K562 (cell line): ENCODE measurements around the gene ZCCHC3. TPM values are rescaled to one million over a fixed set of nuclear protein-coding genes. Genes with fewer than 3 reads are reported as not detected.

ENCODE experiments used
- DNMT1 ChIP-seq: fragments of 450-650 bp; IDR thresholded peaks from 2 replicates; pipeline ENCODE4 v1.6.1; 2016; ENCODE audit warnings: antibody characterized with exemption, mild to moderate bottlenecking
- HES1 ChIP-seq: fragments of 450-650 bp; IDR thresholded peaks from 2 replicates; pipeline ENCODE4 v1.6.1; 2016; ENCODE audit warnings: low read depth, mild to moderate bottlenecking, moderate library complexity
- KLF1 ChIP-seq: fragments of 450-650 bp; IDR thresholded peaks from 2 replicates; pipeline ENCODE4 v1.6.1; 2016; ENCODE audit warnings: missing genetic modification characterization, missing compliant biosample characterization
- MGA ChIP-seq: fragments of 450-650 bp; IDR thresholded peaks from 2 replicates; pipeline ENCODE4 v1.6.1; 2016; ENCODE audit warnings: mild to moderate bottlenecking, moderate library complexity
- SAFB ChIP-seq: fragments of 200-400 bp; formaldehyde crosslinking; IDR thresholded peaks from 2 replicates; pipeline ENCODE4 v1.6.1; 2017; ENCODE audit warnings: low read depth, low read length, borderline replicate concordance
- TFAP4 ChIP-seq: sonication (generic); formaldehyde crosslinking; IDR thresholded peaks from 2 replicates; pipeline ENCODE4 v1.8.0; 2022; ENCODE audit warnings: missing genetic modification reagents, mild to moderate bottlenecking, moderate library complexity, borderline replicate concordance
- ZNF639 ChIP-seq, 2 experiments: fragments of 200-800 bp in 1 of 2; sonication (Bioruptor generic) in 1 of 2; sonication (generic) in 1 of 2; formaldehyde crosslinking in 1 of 2; IDR thresholded peaks in 1 of 2; conservative IDR thresholded peaks in 1 of 2; 2 replicates each; pipeline versions ENCODE4 v1.5.0 to v1.6.1; 2016 to 2020; ENCODE audit warnings: missing compliant biosample characterization in 1 of 2, missing genetic modification characterization in 1 of 2, missing genetic modification reagents in 1 of 2
- polyA plus RNA-seq, 8 experiments: library from polyadenylated mRNA; depleted of rRNA in 4 of 8; stranded (reverse) in 5 of 8; unstranded in 3 of 8; fragments of >200 nt; fragmentation: Nextera tagmentation in 2 of 8; fragmentation: Illumina TruSeq in 1 of 8; extraction: Ambion mirVana in 2 of 8; extraction: Trizol in 1 of 8; gene quantifications; 2 replicates each; pipeline versions ENCODE4 v1.2.1 to v1.2.3, GENCODE V29; 2011 to 2014; ENCODE audit warnings: inconsistent platforms in 1 of 8, missing spikeins in 1 of 8
- total RNA-seq, 7 experiments: library from RNA; depleted of rRNA in 6 of 7; stranded (reverse); fragments of >200 nt in 6 of 7; fragmentation: Illumina TruSeq in 2 of 7; extraction: Trizol in 2 of 7; gene quantifications; 2 replicates each; pipeline versions ENCODE4 v1.2.1 to v1.2.3, GENCODE V29; 2011 to 2021; ENCODE audit warnings: low replicate concordance in 1 of 7
- TF ChIP-seq, protein P1 (sequence below): sonication (generic); formaldehyde crosslinking; IDR thresholded peaks from 2 replicates; pipeline ENCODE4 v1.8.0; 2022; ENCODE audit warnings: mild to moderate bottlenecking, missing genetic modification reagents

ZCCHC3 gene
- total and polyA plus RNA-seq, 9 of the 15 experiments (the other 6 are each of a cell fraction or from before 2014, with no cell fraction given), result 2.8 to 23.3 (median 16.5) TPM

GRCh38 chr20:347640-348484 is 50.5 kb downstream of the ZCCHC3 start (continued):
- TF ChIP-seq ZNF639 (CRISPR knock-in tag; conservative IDR thresholded peaks at IDR 0.05 in 1 of 2, IDR thresholded peaks at IDR 0.05 in 1 of 2), result peak in 1 of 2 experiments; percentile 80; a peak in 2 of 4 replicates
- TF ChIP-seq MGA, result peak; percentile 49; the same call in 1 of the 2 replicates
- TF ChIP-seq HES1, result no peak
- TF ChIP-seq, protein P1, sequence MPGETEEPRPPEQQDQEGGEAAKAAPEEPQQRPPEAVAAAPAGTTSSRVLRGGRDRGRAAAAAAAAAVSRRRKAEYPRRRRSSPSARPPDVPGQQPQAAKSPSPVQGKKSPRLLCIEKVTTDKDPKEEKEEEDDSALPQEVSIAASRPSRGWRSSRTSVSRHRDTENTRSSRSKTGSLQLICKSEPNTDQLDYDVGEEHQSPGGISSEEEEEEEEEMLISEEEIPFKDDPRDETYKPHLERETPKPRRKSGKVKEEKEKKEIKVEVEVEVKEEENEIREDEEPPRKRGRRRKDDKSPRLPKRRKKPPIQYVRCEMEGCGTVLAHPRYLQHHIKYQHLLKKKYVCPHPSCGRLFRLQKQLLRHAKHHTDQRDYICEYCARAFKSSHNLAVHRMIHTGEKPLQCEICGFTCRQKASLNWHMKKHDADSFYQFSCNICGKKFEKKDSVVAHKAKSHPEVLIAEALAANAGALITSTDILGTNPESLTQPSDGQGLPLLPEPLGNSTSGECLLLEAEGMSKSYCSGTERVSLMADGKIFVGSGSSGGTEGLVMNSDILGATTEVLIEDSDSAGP (CRISPR knock-in tag), result no peak
- no peak for TF ChIP-seq KLF1 (tag)
- no peak for TF ChIP-seq DNMT1
- peak; percentile 78 for TF ChIP-seq TFAP4 (CRISPR knock-in tag)
- no peak for TF ChIP-seq SAFB
